HCT116 (cell line): ENCODE results near the gene RUNX1. TPM values are rescaled to one million over a fixed set of nuclear protein-coding genes. Genes with fewer than 3 reads are reported as not detected.

Source experiments
- ATAC-seq: fragments of 200-7000 bp; cut with Tn5 transposase; 2 replicates; pipeline ENCODE4 v1.9.1; 2020; ENCODE audit warnings: mild to moderate bottlenecking, moderate library complexity
- BruUV-seq: library from RNA; stranded (reverse); fragments of 400-500 nt; replicated peaks from 2 replicates; lab custom pipeline; 2021; lab: Mats Ljungman, UMichigan
- CTCF ChIA-PET: fragments of 300-600 bp; sonication (Branson Sonifier 250); formaldehyde crosslinking; loops from one replicate; lab custom pipeline; 2021; ENCODE audit warnings: antibody characterized with exemption; lab: Charles Lee
- POLR2A ChIA-PET: fragments of 300-600, 350-600 bp; sonication (Branson Sonifier 250); formaldehyde crosslinking; loops from one replicate; lab custom pipeline; 2021; ENCODE audit warnings: antibody characterized with exemption; lab: Charles Lee
- RAD21 ChIA-PET, 2 experiments: fragments of 300-600 bp; sonication (Branson Sonifier 250); formaldehyde crosslinking; loops; one replicate each; lab custom pipeline; 2023; ENCODE audit warnings: low total read pairs in 2 of 2; ENCODE audit not compliant: uncharacterized antibody in 2 of 2, unreplicated experiment in 2 of 2, low non-redundant PET in 1 of 2; lab: Charles Lee
- DNase-seq: peaks from one replicate; pipeline ENCODE4 v3.0.0-alpha.2; 2010; ENCODE audit warnings: low read depth, low spot score
- H2AFZ ChIP-seq: fragments of 200-600 bp; shearing (Covaris generic), sonication (generic); 2 replicates; pipeline ENCODE4 v1.6.1; 2017; ENCODE audit warnings: low read depth, mixed run types, mixed read lengths, antibody characterized with exemption, low read length; ENCODE audit not compliant: poor library complexity, severe bottlenecking
- H3K27ac ChIP-seq: 2 replicates; pipeline ENCODE4 v1.5.1; 2012; ENCODE audit warnings: low read depth, low read length
- H3K27me3 ChIP-seq: fragments of 200-600 bp; sonication (generic); 2 replicates; pipeline ENCODE4 v1.6.1; 2016; ENCODE audit warnings: mixed run types, low read length, mixed read lengths; ENCODE audit not compliant: insufficient read depth
- H3K36me3 ChIP-seq, 2 experiments: fragments of 200-500 bp in 1 of 2; fragments of 200-600 bp in 1 of 2; sonication (Bioruptor generic) in 1 of 2; sonication (generic) in 1 of 2; 2 replicates each; pipeline versions ENCODE4 v1.5.1 to v1.6.1; 2014 to 2016; ENCODE audit warnings: low read length in 2 of 2, inconsistent platforms in 1 of 2, mixed read lengths in 1 of 2, mixed run types in 1 of 2; ENCODE audit not compliant: insufficient read depth in 2 of 2, control insufficient read depth in 1 of 2
- H3K4me1 ChIP-seq, 2 experiments: fragments of 200-600 bp in 1 of 2; sonication (generic) in 1 of 2; 2 replicates each; pipeline versions ENCODE4 v1.5.1 to v1.6.1; 2012 to 2017; ENCODE audit warnings: low read length in 2 of 2, inconsistent platforms in 1 of 2, mild to moderate bottlenecking in 1 of 2, mixed read lengths in 1 of 2, mixed run types in 1 of 2, moderate library complexity in 1 of 2; ENCODE audit not compliant: insufficient read depth in 2 of 2, control insufficient read depth in 1 of 2
- H3K4me2 ChIP-seq: fragments of 200-600 bp; sonication (generic); 2 replicates; pipeline ENCODE4 v1.6.1; 2017; ENCODE audit warnings: mixed run types, low read length, mixed read lengths
- H3K4me3 ChIP-seq, 2 experiments: fragments of 200-600 bp in 1 of 2; sonication (generic) in 1 of 2; replicated peaks in 1 of 2; 2 replicates each; pipeline ENCODE4 v1.5.1; 2011 to 2016; ENCODE audit warnings: low read length in 2 of 2, control low read depth in 1 of 2, low read depth in 1 of 2, mild to moderate bottlenecking in 1 of 2, mixed read lengths in 1 of 2, mixed run types in 1 of 2
- H3K79me2 ChIP-seq: fragments of 200-600 bp; sonication (generic); 2 replicates; pipeline ENCODE4 v1.6.1; 2017; ENCODE audit warnings: mild to moderate bottlenecking, mixed run types, low read length, moderate library complexity, mixed read lengths; ENCODE audit not compliant: insufficient read depth
- H3K9ac ChIP-seq: fragments of 200-600 bp; sonication (generic); 2 replicates; pipeline ENCODE4 v1.6.1; 2016; ENCODE audit warnings: low read length, mixed read lengths
- H3K9me2 ChIP-seq: fragments of 200-600 bp; sonication (generic), shearing (Covaris generic); 2 replicates; pipeline ENCODE4 v1.6.1; 2017; ENCODE audit warnings: mixed run types, mild to moderate bottlenecking, moderate library complexity; ENCODE audit not compliant: insufficient read depth
- H3K9me3 ChIP-seq, 2 experiments: fragments of 200-500 bp in 1 of 2; fragments of 200-600 bp in 1 of 2; sonication (Bioruptor generic) in 1 of 2; sonication (generic) in 1 of 2; 2 replicates each; pipeline ENCODE4 v1.6.1; 2014 to 2017; ENCODE audit warnings: low read length in 2 of 2, mixed read lengths in 2 of 2, inconsistent platforms in 1 of 2, low read depth in 1 of 2, mild to moderate bottlenecking in 1 of 2, mixed run types in 1 of 2, moderate library complexity in 1 of 2; ENCODE audit not compliant: control insufficient read depth in 1 of 2, insufficient read depth in 1 of 2
- H4K20me1 ChIP-seq: fragments of 200-600 bp; sonication (generic), shearing (Covaris generic); 2 replicates; pipeline ENCODE4 v1.6.1; 2017; ENCODE audit warnings: mixed run types, mild to moderate bottlenecking, moderate library complexity; ENCODE audit not compliant: insufficient read depth
- ATF3 ChIP-seq: IDR thresholded peaks from 2 replicates; pipeline ENCODE4 v1.6.1; 2012
- CBX3 ChIP-seq: IDR thresholded peaks from 2 replicates; pipeline ENCODE4 v1.6.1; 2012; ENCODE audit warnings: low read depth
- CEBPB ChIP-seq: IDR thresholded peaks from 2 replicates; pipeline ENCODE4 v1.6.1; 2012; ENCODE audit warnings: low read depth
- ELF1 ChIP-seq: IDR thresholded peaks from 2 replicates; pipeline ENCODE4 v1.6.1; 2012; ENCODE audit warnings: low read depth, borderline replicate concordance
- FOSL1 ChIP-seq: IDR thresholded peaks from 2 replicates; pipeline ENCODE4 v1.6.1; 2012; ENCODE audit warnings: low read depth
- JUND ChIP-seq: IDR thresholded peaks from 2 replicates; pipeline ENCODE4 v1.6.1; 2012
- POLR2A ChIP-seq: IDR thresholded peaks from 2 replicates; pipeline ENCODE4 v1.7.0; 2011; ENCODE audit warnings: borderline replicate concordance; ENCODE audit not compliant: insufficient read depth, insufficient read length; ENCODE audit errors: extremely low read depth
- POLR2AphosphoS5 ChIP-seq: IDR thresholded peaks from 2 replicates; pipeline ENCODE4 v1.6.1; 2011; ENCODE audit warnings: mild to moderate bottlenecking, low read depth, low read length, moderate library complexity
- SIN3A ChIP-seq: IDR thresholded peaks from 2 replicates; pipeline ENCODE4 v1.6.1; 2012; ENCODE audit warnings: low read depth
- TCF7L2 ChIP-seq: IDR thresholded peaks from 2 replicates; pipeline ENCODE4 v1.7.0; 2011; ENCODE audit warnings: borderline replicate concordance, inconsistent platforms; ENCODE audit not compliant: insufficient read depth, insufficient read length; ENCODE audit errors: extremely low read depth
- ZBTB33 ChIP-seq: IDR thresholded peaks from 2 replicates; pipeline ENCODE4 v1.6.1; 2011; ENCODE audit warnings: mild to moderate bottlenecking, low read length, moderate library complexity; ENCODE audit not compliant: insufficient replicate concordance; ENCODE audit errors: extremely low read depth
- ZFX ChIP-seq: fragments of 450-650 bp; IDR thresholded peaks from 2 replicates; pipeline ENCODE4 v1.6.1; 2017
- ZNF274 ChIP-seq: fragments of 200-500 bp; sonication (Bioruptor generic); IDR thresholded peaks from 2 replicates; pipeline ENCODE4 v1.6.1; 2014; ENCODE audit warnings: mild to moderate bottlenecking, low read depth, low read length, inconsistent platforms
- intact Hi-C: fragments of 100-400 bp; cut with micrococcal nuclease; formaldehyde crosslinking; loops from 2 replicates; pipeline ENCODE4 v1.10.0; 2022
- total RNA-seq: library from RNA; stranded (reverse); gene quantifications from one replicate; pipeline ENCODE4 v1.2.1, GENCODE V29; 2021; ENCODE audit not compliant: unreplicated experiment
- TF ChIP-seq, protein P1 (sequence below), 3 experiments: fragments of 200-600 bp in 1 of 3; sonication (generic) in 1 of 3; IDR thresholded peaks in 2 of 3; conservative IDR thresholded peaks in 1 of 3; 2 replicates each; pipeline ENCODE4 v1.5.1; 2012 to 2017; ENCODE audit warnings: low read depth in 2 of 3, low read length in 2 of 3, antibody characterized with exemption in 1 of 3, borderline replicate concordance in 1 of 3, control low read depth in 1 of 3, mild to moderate bottlenecking in 1 of 3, mixed read lengths in 1 of 3, mixed run types in 1 of 3, moderate library complexity in 1 of 3; ENCODE audit not compliant: insufficient read depth in 1 of 3
- TF ChIP-seq, protein P2 (sequence below): IDR thresholded peaks from 2 replicates; pipeline ENCODE4 v1.6.1; 2012; ENCODE audit warnings: low read depth

The RUNX1 gene
- total RNA-seq, 1 experiment from 2014 or later = 33.5 TPM

DNA sequence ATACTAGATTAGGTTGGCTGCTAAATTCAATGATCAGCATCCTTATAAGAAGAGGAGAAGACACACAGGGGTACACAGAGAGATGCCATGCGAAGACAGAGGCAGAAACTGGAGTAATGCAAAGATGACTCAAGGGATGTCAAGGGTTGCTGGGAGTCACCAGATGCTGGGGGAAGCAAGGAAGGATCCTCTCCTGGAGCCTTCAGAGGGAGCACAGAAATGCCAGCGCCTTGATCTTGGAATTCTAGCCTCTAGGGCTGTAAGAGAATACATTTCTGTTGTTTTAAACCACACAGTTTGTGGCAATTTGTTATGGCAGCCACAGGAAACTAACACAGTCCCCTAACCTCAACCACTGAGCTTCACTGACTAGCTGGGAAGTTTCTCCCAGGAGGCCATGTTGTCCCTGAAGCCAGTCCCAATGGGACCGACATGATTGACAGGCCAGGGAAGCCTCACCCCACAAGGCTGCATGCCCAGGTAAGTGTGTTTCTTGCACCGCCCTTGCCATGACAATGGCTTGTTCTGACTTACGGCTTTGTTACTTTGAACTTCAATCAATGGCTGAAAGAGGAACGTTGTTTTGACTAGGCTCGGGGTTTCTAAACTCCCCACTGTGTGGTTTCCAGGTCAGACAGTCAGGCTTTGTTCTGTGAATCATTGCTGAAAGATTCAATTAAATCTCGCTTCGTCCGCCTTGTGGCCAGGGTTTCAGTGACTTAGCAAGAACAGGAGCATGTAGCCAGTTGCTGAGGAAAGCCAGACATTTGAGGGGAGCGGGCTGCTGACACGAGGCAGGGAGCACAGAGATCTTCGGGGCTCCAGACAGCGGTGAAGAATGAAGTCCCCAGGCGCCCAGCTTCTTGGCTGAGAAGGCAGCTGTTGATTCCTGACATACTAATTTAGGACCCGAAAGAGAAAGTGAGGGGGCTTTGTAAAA is 62.3 kb downstream of the RUNX1 start (continued):
- no peak for TF ChIP-seq ZBTB33
- no peak for TF ChIP-seq ELF1
- no peak for TF ChIP-seq POLR2AphosphoS5
- TF ChIP-seq FOSL1 = peak; percentile 73
- no peak for TF ChIP-seq ZNF274

GRCh38 chr21:34984356-34985058 is 64.6 kb downstream of the RUNX1 start:
- POLR2A ChIA-PET = no interaction called here
- intact Hi-C loops = no loop called here

More at GRCh38 chr21:34984356-34985058, 64.6 kb downstream of the RUNX1 start:
- H3K27me3 ChIP-seq = peaks cover 20% of the 10 kb centered on the region
- H3K9me3 ChIP-seq = no peaks in the 10 kb centered on the region
- no TSS peak for BruUV-seq
- ATAC-seq = no peak
- no peak overlapping the region for H3K4me3 ChIP-seq
- H3K27ac ChIP-seq = no peak overlapping the region
- no peak overlapping the region for H3K9ac ChIP-seq
- TF ChIP-seq, protein P1, sequence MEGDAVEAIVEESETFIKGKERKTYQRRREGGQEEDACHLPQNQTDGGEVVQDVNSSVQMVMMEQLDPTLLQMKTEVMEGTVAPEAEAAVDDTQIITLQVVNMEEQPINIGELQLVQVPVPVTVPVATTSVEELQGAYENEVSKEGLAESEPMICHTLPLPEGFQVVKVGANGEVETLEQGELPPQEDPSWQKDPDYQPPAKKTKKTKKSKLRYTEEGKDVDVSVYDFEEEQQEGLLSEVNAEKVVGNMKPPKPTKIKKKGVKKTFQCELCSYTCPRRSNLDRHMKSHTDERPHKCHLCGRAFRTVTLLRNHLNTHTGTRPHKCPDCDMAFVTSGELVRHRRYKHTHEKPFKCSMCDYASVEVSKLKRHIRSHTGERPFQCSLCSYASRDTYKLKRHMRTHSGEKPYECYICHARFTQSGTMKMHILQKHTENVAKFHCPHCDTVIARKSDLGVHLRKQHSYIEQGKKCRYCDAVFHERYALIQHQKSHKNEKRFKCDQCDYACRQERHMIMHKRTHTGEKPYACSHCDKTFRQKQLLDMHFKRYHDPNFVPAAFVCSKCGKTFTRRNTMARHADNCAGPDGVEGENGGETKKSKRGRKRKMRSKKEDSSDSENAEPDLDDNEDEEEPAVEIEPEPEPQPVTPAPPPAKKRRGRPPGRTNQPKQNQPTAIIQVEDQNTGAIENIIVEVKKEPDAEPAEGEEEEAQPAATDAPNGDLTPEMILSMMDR (IDR thresholded peaks at IDR 0.05 in 2 of 3, conservative IDR thresholded peaks at IDR 0.05 in 1 of 3; ENCODE audit: borderline replicate concordance in 1 of 3, insufficient read depth in 1 of 3, low read depth in 2 of 3, low read length in 2 of 3) = no peak
- no peak for TF ChIP-seq ZFX
- TF ChIP-seq POLR2A = no peak
- TF ChIP-seq JUND = no peak
- TF ChIP-seq TCF7L2 = no peak
- no peak for TF ChIP-seq ATF3
- TF ChIP-seq CEBPB = no peak
- no peak for TF ChIP-seq SIN3A
- TF ChIP-seq, protein P2, sequence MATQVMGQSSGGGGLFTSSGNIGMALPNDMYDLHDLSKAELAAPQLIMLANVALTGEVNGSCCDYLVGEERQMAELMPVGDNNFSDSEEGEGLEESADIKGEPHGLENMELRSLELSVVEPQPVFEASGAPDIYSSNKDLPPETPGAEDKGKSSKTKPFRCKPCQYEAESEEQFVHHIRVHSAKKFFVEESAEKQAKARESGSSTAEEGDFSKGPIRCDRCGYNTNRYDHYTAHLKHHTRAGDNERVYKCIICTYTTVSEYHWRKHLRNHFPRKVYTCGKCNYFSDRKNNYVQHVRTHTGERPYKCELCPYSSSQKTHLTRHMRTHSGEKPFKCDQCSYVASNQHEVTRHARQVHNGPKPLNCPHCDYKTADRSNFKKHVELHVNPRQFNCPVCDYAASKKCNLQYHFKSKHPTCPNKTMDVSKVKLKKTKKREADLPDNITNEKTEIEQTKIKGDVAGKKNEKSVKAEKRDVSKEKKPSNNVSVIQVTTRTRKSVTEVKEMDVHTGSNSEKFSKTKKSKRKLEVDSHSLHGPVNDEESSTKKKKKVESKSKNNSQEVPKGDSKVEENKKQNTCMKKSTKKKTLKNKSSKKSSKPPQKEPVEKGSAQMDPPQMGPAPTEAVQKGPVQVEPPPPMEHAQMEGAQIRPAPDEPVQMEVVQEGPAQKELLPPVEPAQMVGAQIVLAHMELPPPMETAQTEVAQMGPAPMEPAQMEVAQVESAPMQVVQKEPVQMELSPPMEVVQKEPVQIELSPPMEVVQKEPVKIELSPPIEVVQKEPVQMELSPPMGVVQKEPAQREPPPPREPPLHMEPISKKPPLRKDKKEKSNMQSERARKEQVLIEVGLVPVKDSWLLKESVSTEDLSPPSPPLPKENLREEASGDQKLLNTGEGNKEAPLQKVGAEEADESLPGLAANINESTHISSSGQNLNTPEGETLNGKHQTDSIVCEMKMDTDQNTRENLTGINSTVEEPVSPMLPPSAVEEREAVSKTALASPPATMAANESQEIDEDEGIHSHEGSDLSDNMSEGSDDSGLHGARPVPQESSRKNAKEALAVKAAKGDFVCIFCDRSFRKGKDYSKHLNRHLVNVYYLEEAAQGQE = no peak
- no peak for TF ChIP-seq CBX3
- no peak for DNase-seq
- no peak overlapping the region for H2AFZ ChIP-seq
- no peaks in the 10 kb centered on the region for H4K20me1 ChIP-seq
- no peak overlapping the region for H3K4me2 ChIP-seq
- H3K4me1 ChIP-seq = peaks cover 27 to 40% of the 10 kb centered on the region in 2 experiments
- no peaks in the 10 kb centered on the region for H3K79me2 ChIP-seq
- ChIA-PET RAD21 (no interaction called here), CTCF (no interaction called here)
- no peaks in the 10 kb centered on the region for H3K9me2 ChIP-seq
- no peaks in the 10 kb centered on the region for H3K36me3 ChIP-seq
